Activated T-cell treated with anti-CD3 and anti-CD28 coated beads, Interleukin-2, amount 50 U/mL, for 48 hours (primary cell): ENCODE data around the gene TBC1D5.
A peak's percentile ranks its signal among the peaks of the same experiment; 100 is the strongest.

Experiments used
- DNase-seq, 2 experiments: peaks; one replicate each; pipeline ENCODE4 v3.0.0-alpha.2; 2020

TBC1D5 gene

GRCh38 chr3:17584066-17584465 is 158.4 kb downstream of the TBC1D5 start:
- DNase-seq, result no peak

GRCh38 chr3:17583530-17583929 is 158.9 kb downstream of the TBC1D5 start:
- no peak for DNase-seq

- DNase-seq, result no peak
Observed at GRCh38 chr3:17581421-17582080, 160.9 kb downstream of the TBC1D5 start.

DNA sequence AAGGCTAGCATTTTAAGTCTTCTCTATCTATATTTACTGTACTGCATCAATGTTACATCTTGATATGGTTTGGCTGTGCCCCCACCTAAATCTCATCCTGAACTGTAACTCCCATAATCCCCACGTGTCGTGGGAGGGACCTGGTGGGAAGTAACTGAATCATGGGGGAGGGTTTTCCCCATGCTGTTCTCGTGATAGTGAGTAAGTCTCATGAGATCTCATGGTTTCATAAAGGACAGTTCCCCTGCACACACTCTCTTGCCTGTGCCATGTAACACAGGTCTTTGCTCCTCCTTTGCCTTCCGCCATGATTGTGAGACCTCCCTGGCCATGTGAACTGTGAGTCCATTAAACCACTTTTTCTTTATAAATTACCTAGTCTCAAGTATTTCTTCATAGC is 161.5 kb downstream of the TBC1D5 start:
- peak; percentile 23 to 24 for DNase-seq

DNA sequence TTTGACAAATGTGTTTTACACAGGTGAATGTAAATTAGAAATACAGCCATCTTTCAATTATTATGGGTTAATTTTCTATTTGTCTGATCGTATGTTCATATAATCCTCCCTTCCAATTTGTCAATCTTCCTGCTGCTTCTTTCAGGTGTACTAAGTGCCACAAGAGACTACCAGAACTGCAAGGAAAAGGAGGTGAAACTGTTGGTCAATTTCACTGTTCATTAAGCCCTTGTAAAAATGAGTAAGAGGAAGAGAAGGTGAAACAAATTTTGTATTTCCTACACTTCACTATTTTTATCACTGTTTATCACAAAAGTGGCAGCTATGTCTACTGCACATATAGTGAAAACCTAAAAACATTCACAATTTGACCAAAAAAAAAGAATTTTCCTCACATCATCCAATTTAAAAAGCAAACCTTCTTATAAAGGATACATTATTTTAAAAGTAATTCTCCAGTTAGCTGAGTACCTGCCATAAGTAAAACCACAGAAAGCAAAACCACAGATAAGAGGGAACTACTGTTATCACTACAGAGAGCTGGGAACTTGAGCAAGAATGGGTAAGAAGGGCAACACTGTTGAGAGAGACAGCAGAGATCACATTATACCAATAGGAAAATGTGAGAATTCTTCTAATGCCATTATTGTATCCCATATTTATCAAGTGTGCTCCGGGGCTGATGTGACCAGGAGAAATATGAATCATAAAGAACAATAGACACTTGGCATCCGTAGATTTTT is 163.0 kb downstream of the TBC1D5 start:
- no peak for DNase-seq

GRCh38 chr3:17577796-17578520 is 164.5 kb downstream of the TBC1D5 start:
- DNase-seq, result no peak

GRCh38 chr3:17573396-17573795 is 169.0 kb downstream of the TBC1D5 start:
- no peak for DNase-seq

GRCh38 chr3:17571686-17572085 is 170.7 kb downstream of the TBC1D5 start:
- no peak for DNase-seq

DNA sequence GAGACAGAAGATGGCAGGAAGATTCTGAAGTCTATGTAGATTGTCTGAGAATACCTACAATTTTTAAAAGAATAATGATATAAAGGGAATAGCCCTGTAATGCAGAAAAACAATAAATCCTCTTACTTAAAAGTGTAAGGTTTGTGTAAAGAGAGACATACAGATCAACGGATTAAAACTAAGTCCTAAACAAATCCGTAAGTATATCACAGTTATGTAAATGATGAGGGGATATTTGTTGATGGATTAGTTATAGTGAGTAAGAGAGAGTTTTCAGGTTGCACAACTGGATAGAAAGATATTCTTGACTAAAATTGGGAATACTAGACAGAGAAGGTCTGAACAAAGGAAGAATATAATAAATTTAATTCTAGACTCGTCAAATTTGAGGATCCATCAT is 179.6 kb downstream of the TBC1D5 start:
- no peak for DNase-seq

- no peak for DNase-seq
Observed at GRCh38 chr3:17558565-17558964, 183.9 kb downstream of the TBC1D5 start.

- no peak for DNase-seq
Observed at GRCh38 chr3:17557749-17558463, 184.5 kb downstream of the TBC1D5 start.

GRCh38 chr3:17555525-17555924 is 186.9 kb downstream of the TBC1D5 start:
- no peak for DNase-seq

GRCh38 chr3:17554078-17554477 is 188.4 kb downstream of the TBC1D5 start:
- no peak for DNase-seq

GRCh38 chr3:17553080-17553479 is 189.4 kb downstream of the TBC1D5 start:
- DNase-seq, result no peak

- no peak for DNase-seq
Observed at GRCh38 chr3:17552351-17552750, 190.1 kb downstream of the TBC1D5 start.

- DNase-seq, result no peak
Observed at GRCh38 chr3:17551895-17552294, 190.5 kb downstream of the TBC1D5 start.

DNA sequence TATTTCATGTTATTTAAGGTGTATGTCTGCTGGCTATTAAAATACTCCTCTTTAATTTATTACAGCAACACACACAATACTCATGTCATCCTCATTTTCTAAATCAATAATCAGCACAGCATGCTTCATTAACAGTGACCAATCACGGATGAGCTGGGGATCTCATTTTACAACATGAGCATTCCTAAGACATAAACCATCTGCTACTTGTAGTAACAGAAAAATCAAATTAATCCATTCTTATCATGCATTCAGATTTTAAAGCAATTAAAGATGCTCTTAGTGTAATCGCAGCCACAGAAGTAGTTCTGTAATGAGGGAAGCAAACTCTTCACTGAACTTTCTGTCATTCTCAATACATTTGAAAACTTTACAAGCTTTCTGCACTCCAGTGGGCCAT is 191.1 kb downstream of the TBC1D5 start:
- DNase-seq, result no peak

- no peak for DNase-seq
Observed at GRCh38 chr3:17550624-17551023, 191.8 kb downstream of the TBC1D5 start.

GRCh38 chr3:17546500-17547255 is 195.8 kb downstream of the TBC1D5 start:
- DNase-seq, result no peak

GRCh38 chr3:17544632-17545031 is 197.8 kb downstream of the TBC1D5 start:
- DNase-seq, result no peak

- DNase-seq, result no peak
Observed at GRCh38 chr3:17542591-17542990, 199.8 kb downstream of the TBC1D5 start.

DNA sequence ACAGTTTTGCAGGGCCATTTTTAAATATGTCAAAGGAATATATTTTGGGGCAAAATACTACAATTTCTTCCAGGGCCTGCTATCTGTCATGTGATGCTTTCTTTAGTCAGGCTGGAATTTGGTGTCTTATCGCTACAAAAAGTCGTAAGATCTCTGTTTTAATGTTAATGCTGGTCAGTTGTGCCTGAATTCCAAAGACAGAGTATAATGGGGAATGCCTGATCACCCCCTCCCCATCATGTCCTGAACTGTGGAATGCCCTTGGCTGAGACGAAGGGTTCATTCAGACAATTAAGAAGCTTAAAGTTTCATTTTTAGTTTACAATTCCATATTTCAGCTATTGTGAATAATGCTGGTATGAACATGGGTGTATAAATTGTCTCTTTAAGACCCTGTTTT is 203.0 kb downstream of the TBC1D5 start:
- no peak for DNase-seq

DNA sequence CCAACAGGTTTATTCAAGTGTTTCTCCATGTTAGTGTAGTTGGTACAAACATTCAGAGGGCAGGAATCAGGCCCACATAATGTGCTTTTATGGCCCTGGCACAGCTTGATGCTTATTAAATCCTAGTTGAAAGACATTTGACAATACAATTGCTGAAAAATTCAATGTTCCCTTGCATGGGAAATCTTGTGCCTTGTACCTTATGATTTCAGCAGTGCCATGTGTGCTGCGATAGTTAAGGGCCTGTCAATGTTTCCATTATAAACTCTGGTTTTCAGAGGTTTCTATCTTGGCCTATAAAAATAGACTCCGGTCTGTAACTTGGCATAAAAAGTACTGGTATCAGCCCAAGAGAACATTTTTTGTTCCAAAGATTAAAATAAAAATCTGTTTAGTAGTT is 207.2 kb downstream of the TBC1D5 start:
- no peak for DNase-seq
